H1 (cell line): ENCODE measurements around the gene EGR4. TPM values are rescaled to one million over a fixed set of nuclear protein-coding genes. Genes with fewer than 3 reads are reported as not detected.

Experiments used
- E2F6 ChIP-seq: IDR thresholded peaks from 2 replicates; pipeline ENCODE4 v1.6.1; 2012; ENCODE audit warnings: inconsistent platforms
- EGR1 ChIP-seq: IDR thresholded peaks from 2 replicates; pipeline ENCODE4 v1.6.1; 2011; ENCODE audit warnings: low read depth, low read length, borderline replicate concordance
- EP300 ChIP-seq, 2 experiments: IDR thresholded peaks; 1 replicate in 1 of 2; 2 replicates in 1 of 2; pipeline ENCODE4 v1.6.1; 2011 to 2012; ENCODE audit warnings: low read depth in 2 of 2, low read length in 2 of 2, mild to moderate bottlenecking in 2 of 2, borderline replicate concordance in 1 of 2, inconsistent platforms in 1 of 2, moderate library complexity in 1 of 2
- EZH2 ChIP-seq: fragments of 200-600 bp; sonication (generic); IDR thresholded peaks from 2 replicates; pipeline ENCODE4 v1.7.1; 2012; ENCODE audit warnings: low read depth, mild to moderate bottlenecking, moderate library complexity, low read length, inconsistent platforms; ENCODE audit not compliant: severe bottlenecking
- GTF2F1 ChIP-seq: IDR thresholded peaks from 2 replicates; pipeline ENCODE4 v1.6.1; 2012; ENCODE audit warnings: low read depth, low read length, improper control_type of control experiment, borderline replicate concordance
- JUN ChIP-seq: IDR thresholded peaks from 2 replicates; pipeline ENCODE4 v1.6.1; 2011; ENCODE audit warnings: low read depth, mild to moderate bottlenecking, improper control_type of control experiment, low read length
- JUND ChIP-seq: IDR thresholded peaks from 2 replicates; pipeline ENCODE4 v1.6.1; 2011; ENCODE audit warnings: mild to moderate bottlenecking, improper control_type of control experiment, low read length
- RAD21 ChIP-seq, 2 experiments: IDR thresholded peaks in 1 of 2; conservative IDR thresholded peaks in 1 of 2; 2 replicates each; pipeline ENCODE4 v1.6.1; 2011; ENCODE audit warnings: low read depth in 2 of 2, low read length in 2 of 2, improper control_type of control experiment in 1 of 2, inconsistent platforms in 1 of 2, mild to moderate bottlenecking in 1 of 2, moderate library complexity in 1 of 2
- SAP30 ChIP-seq: fragments of 300-600 bp; sonication (generic); IDR thresholded peaks from 2 replicates; pipeline ENCODE4 v1.7.1; 2012; ENCODE audit warnings: low read length, moderate library complexity, mild to moderate bottlenecking, inconsistent platforms; ENCODE audit not compliant: insufficient read depth, insufficient replicate concordance
- SP1 ChIP-seq: IDR thresholded peaks from 2 replicates; pipeline ENCODE4 v1.6.1; 2011; ENCODE audit warnings: low read depth, low read length
- SRF ChIP-seq: IDR thresholded peaks from 2 replicates; pipeline ENCODE4 v1.6.1; 2011; ENCODE audit warnings: mild to moderate bottlenecking, low read depth, low read length, moderate library complexity
- ZNF274 ChIP-seq: IDR thresholded peaks from 2 replicates; pipeline ENCODE4 v1.7.0; 2012; ENCODE audit warnings: low read length, borderline replicate concordance; ENCODE audit errors: extremely low read depth
- polyA plus RNA-seq, 7 experiments: library from polyadenylated mRNA; depleted of rRNA in 3 of 7; stranded (reverse) in 5 of 7; unstranded in 2 of 7; fragments of >200 nt in 5 of 7; fragments of 200-250 nt in 2 of 7; gene quantifications; 1 replicate in 5 of 7; 2 replicates in 1 of 7; 4 replicates in 1 of 7; pipeline versions ENCODE4 v1.2.1 to v1.2.3, GENCODE V29; 2011 to 2013; ENCODE audit warnings: missing spikeins in 2 of 7, mixed read lengths in 2 of 7
- total RNA-seq: library from RNA; stranded (reverse); fragmentation: NEBNext Ultra II Directional; extraction: Animal tissue kit (Norgen Biotek cat#: 25700); gene quantifications from 2 replicates; pipeline ENCODE4 v1.2.1, GENCODE V29; 2021

EGR4 gene
- total and polyA plus RNA-seq, 2 of the 8 experiments (the other 6 are each of a cell fraction or from before 2014, with no cell fraction given): 0.20 TPM; not detected in 1

GRCh38 chr2:73268830-73269685, 24.3 kb downstream of the EGR4 start (continued):
- TF ChIP-seq EGR1 (peak; percentile 51; the same call in 1 of the 2 replicates), JUN (no peak), E2F6 (peak; percentile 94), EP300 (IDR thresholded peaks at IDR 0.05; ENCODE audit: borderline replicate concordance in 1 of 2, low read depth in 2 of 2, low read length in 2 of 2) (peak in 1 of 2 experiments; percentile 84; a peak in 1 of 3 replicates), ZNF274 (no peak), SAP30 (no peak), RAD21 (IDR thresholded peaks at IDR 0.05 in 1 of 2, conservative IDR thresholded peaks at IDR 0.05 in 1 of 2; ENCODE audit: low read depth in 2 of 2, low read length in 2 of 2) (no peak), JUND (no peak), EZH2 (peak; percentile 41), GTF2F1 (no peak), SRF (no peak), SP1 (no peak)
